ENCODE measurements around the gene CFAP77. TPM values are rescaled to one million over a fixed set of nuclear protein-coding genes. Genes with fewer than 3 reads are reported as not detected.
A peak's percentile ranks its signal among the peaks of the same experiment; 100 is the strongest.

CFAP77 gene
- total and polyA plus RNA-seq, 9 of the 15 experiments (the other 6 are each of a cell fraction or from before 2014, with no cell fraction given) = not detected

GRCh38 chr9:132423503-132423902 is 13.5 kb downstream of the CFAP77 start:
- no peaks in the 10 kb centered on the region for H3K4me1 ChIP-seq (replicated peaks in 1 of 2; ENCODE audit: control insufficient read depth in 2 of 2, insufficient read depth in 2 of 2, low read length in 2 of 2)
- CTCF ChIA-PET (ENCODE audit: low intra/inter-chr PET ratio) = no interaction called here
- no peak overlapping the region for H3K4me2 ChIP-seq (ENCODE audit: insufficient read depth, low read length)
- H3K9me1 ChIP-seq (ENCODE audit: control insufficient read depth, insufficient read depth, low read length) = no peaks in the 10 kb centered on the region
- no peaks in the 10 kb centered on the region for H3K79me2 ChIP-seq (ENCODE audit: control insufficient read depth, insufficient read depth, low read length)
- no TSS peak for BruUV-seq (replicated peaks)
- no peak overlapping the region for H3K9ac ChIP-seq (ENCODE audit: insufficient read depth in 1 of 2, low read depth in 2 of 2, low read length in 2 of 2)
- FAIRE-seq (no peak), ATAC-seq (no peak), DNase-seq (ENCODE audit: extremely low read depth in 1 of 4, low spot score in 3 of 4) (no peak)
- TF ChIP-seq KLF13 (tag; IDR thresholded peaks at IDR 0.05; ENCODE audit: borderline replicate concordance, low read depth) = no peak
- peak; percentile 53; the same call in 1 of the 2 replicates for TF ChIP-seq NFIX (CRISPR knock-in tag; IDR thresholded peaks at IDR 0.05; ENCODE audit: low read depth)
- no peak for TF ChIP-seq CCNT2 (IDR thresholded peaks at IDR 0.05; ENCODE audit: borderline replicate concordance, extremely low read depth, insufficient read length, low read depth, low read length)
- peak; percentile 91 for TF ChIP-seq NFIC (IDR thresholded peaks at IDR 0.05)
- TF ChIP-seq ZNF75A (CRISPR knock-in tag; IDR thresholded peaks at IDR 0.05) = no peak
- TF ChIP-seq NCOR1 (IDR thresholded peaks at IDR 0.05) = no peak
- TF ChIP-seq MED1 (CRISPR knock-in tag; IDR thresholded peaks at IDR 0.05; ENCODE audit: borderline replicate concordance) = no peak
- TF ChIP-seq RFX7 (CRISPR knock-in tag; IDR thresholded peaks at IDR 0.05) = no peak
- no peak for TF ChIP-seq SMAD2 (IDR thresholded peaks at IDR 0.05; ENCODE audit: low read depth, low read length)
- peak; percentile 10 for TF ChIP-seq RBM25 (IDR thresholded peaks at IDR 0.05; ENCODE audit: low read depth, low read length, severe bottlenecking)
- no peak for TF ChIP-seq HDAC6 (IDR thresholded peaks at IDR 0.05; ENCODE audit: low read depth, low read length)
- TF ChIP-seq ZNF274 (IDR thresholded peaks at IDR 0.05; ENCODE audit: borderline replicate concordance, low read depth, low read length) = no peak
- peak; percentile 73; the same call in 1 of the 2 replicates for TF ChIP-seq ESRRA (IDR thresholded peaks at IDR 0.05; ENCODE audit: borderline replicate concordance, low read depth)
- H3K9me3 ChIP-seq (replicated peaks; ENCODE audit: control insufficient read depth, insufficient read depth, low read depth, low read length) = no peaks in the 10 kb centered on the region
- H3K4me3 ChIP-seq = no peak overlapping the region
- H3K36me3 ChIP-seq (ENCODE audit: control insufficient read depth, insufficient read depth, low read length) = no peaks in the 10 kb centered on the region
- no peak overlapping the region for H3K27ac ChIP-seq (ENCODE audit: extremely low read depth, low read depth, low read length)
- H3K27me3 ChIP-seq (ENCODE audit: control insufficient read depth in 2 of 2, insufficient read depth in 2 of 2, low read length in 2 of 2) = peaks cover 58 to 70% of the 10 kb centered on the region in 2 experiments
- intact Hi-C loops (cut with micrococcal nuclease) (no loop called here), in situ Hi-C loops (cut with MboI) (no loop called here)
- 0% methylated on average over 5 of the region's 5 CpGs for WGBS (ENCODE audit: insufficient coverage, low coverage, missing lambda C conversion rate)
- H2AFZ ChIP-seq (ENCODE audit: low read depth, low read length) = no peak overlapping the region
- H4K20me1 ChIP-seq (replicated peaks; ENCODE audit: control insufficient read depth, insufficient read depth, low read length) = peaks cover 11% of the 10 kb centered on the region; the same call in 1 of the 2 replicates
- POLR2A ChIA-PET = interaction anchor here (0.6 to 1.0 kb wide), 4 partner anchors 11 to 1101 kb away, joined by 3 to 4 read pairs (median 4); no protein-coding TSS in a partner anchor

All from K562 (cell line).